Activated CD8-positive, alpha-beta T cell treated with anti-CD3 and anti-CD28 coated beads for 36 hours (primary cell): ENCODE results near the gene MINDY3. TPM values are rescaled to one million over a fixed set of nuclear protein-coding genes. Genes with fewer than 3 reads are reported as not detected.

ENCODE experiments used
- ATAC-seq: fragments of 200-7000 bp; cut with Tn5 transposase; one replicate; pipeline ENCODE4 v1.10.0; 2021; ENCODE audit warnings: mild to moderate bottlenecking, moderate library complexity
- CTCF ChIA-PET: fragments of 350-600 bp; sonication (Branson Sonifier 250); formaldehyde crosslinking; loops from one replicate; lab custom pipeline; 2021; ENCODE audit warnings: antibody characterized with exemption; lab: Charles Lee
- POLR2A ChIA-PET: fragments of 350-600 bp; sonication (Branson Sonifier 250); formaldehyde crosslinking; loops from one replicate; lab custom pipeline; 2021; ENCODE audit warnings: antibody characterized with exemption; lab: Charles Lee
- DNase-seq: peaks from one replicate; pipeline ENCODE4 v3.0.0-alpha.2; 2020
- H3K27ac Mint-ChIP-seq: one replicate; pipeline ENCODE4 v1.8.0; 2021; ENCODE audit warnings: mild to moderate bottlenecking, mixed read lengths
- H3K27me3 Mint-ChIP-seq: one replicate; pipeline ENCODE4 v1.8.0; 2021; ENCODE audit warnings: mixed read lengths
- H3K36me3 Mint-ChIP-seq: one replicate; pipeline ENCODE4 v1.8.0; 2021; ENCODE audit warnings: low read depth, mixed read lengths
- H3K4me1 Mint-ChIP-seq: one replicate; pipeline ENCODE4 v1.8.0; 2021; ENCODE audit warnings: low read depth, mixed read lengths
- H3K4me3 Mint-ChIP-seq: one replicate; pipeline ENCODE4 v1.8.0; 2021; ENCODE audit warnings: mild to moderate bottlenecking, moderate library complexity, mixed read lengths
- H3K9me3 Mint-ChIP-seq: one replicate; pipeline ENCODE4 v1.8.0; 2021; ENCODE audit warnings: mixed read lengths
- intact Hi-C: fragments of 100-400 bp; cut with micrococcal nuclease; formaldehyde crosslinking; loops from one replicate; pipeline ENCODE4 v1.10.0; 2022
- total RNA-seq, 2 experiments: library from RNA; stranded (reverse); gene quantifications; one replicate each; pipeline ENCODE4 v1.2.3, GENCODE V29; 2021
- TF ChIP-seq, protein P1 (sequence below): fragments of 200-600 bp; IDR thresholded peaks from one replicate; pipeline ENCODE4 v1.8.0; 2022; ENCODE audit warnings: antibody characterized with exemption, mild to moderate bottlenecking

Gene MINDY3
- total RNA-seq, 2 experiments from 2014 or later, result 12.0 to 14.6 TPM

DNA sequence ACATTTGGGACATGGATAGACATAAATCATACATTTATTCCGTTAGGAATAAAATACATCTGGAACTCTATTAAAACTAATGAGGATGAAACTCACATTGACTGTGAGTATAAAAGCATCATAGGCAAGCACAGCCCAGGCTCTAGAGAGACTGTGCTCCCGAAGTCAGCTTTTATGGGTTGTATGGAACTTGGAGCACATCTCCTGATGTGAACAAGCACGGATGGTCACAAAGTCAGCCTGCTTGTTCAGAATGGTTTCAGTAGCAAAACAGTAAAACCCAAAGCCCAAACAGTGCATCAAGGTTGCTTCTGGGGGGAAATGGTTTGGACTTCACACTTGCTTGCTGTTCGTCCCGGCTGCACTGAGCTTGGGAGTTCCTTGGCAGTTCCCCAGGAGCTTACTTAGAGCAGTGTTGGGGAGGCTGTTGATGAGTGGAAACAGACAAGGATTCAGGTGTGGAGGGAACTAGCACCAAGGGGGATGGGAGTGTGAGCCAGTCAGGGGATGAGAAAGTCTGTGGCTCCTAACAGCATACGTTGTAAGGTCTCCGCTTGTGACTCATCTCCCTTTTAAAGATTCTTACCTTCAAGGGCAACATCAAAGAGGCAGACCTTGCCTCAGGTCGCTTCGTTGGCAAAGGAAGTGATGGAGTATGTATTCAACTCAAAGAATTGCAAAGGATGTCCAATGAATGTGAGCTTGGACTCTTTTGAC, 120.9 kb downstream of the MINDY3 start:
- Mint-ChIP-seq H3K36me3 (no peaks in the 10 kb centered on the region), H3K27me3 (peaks cover 15% of the 10 kb centered on the region), H3K9me3 (no peaks in the 10 kb centered on the region), H3K27ac (no peak overlapping the region), H3K4me1 (no peaks in the 10 kb centered on the region), H3K4me3 (no peak overlapping the region)
- no peak for DNase-seq
- CTCF ChIA-PET, result interaction anchor here (1.5 kb wide), 1 partner anchor 304 kb away, joined by 3 read pairs; no protein-coding TSS in a partner anchor
- TF ChIP-seq, protein P1, sequence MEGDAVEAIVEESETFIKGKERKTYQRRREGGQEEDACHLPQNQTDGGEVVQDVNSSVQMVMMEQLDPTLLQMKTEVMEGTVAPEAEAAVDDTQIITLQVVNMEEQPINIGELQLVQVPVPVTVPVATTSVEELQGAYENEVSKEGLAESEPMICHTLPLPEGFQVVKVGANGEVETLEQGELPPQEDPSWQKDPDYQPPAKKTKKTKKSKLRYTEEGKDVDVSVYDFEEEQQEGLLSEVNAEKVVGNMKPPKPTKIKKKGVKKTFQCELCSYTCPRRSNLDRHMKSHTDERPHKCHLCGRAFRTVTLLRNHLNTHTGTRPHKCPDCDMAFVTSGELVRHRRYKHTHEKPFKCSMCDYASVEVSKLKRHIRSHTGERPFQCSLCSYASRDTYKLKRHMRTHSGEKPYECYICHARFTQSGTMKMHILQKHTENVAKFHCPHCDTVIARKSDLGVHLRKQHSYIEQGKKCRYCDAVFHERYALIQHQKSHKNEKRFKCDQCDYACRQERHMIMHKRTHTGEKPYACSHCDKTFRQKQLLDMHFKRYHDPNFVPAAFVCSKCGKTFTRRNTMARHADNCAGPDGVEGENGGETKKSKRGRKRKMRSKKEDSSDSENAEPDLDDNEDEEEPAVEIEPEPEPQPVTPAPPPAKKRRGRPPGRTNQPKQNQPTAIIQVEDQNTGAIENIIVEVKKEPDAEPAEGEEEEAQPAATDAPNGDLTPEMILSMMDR, result no peak
- POLR2A ChIA-PET, result no interaction called here
- intact Hi-C loops, result no loop called here
- ATAC-seq, result no peak

DNA sequence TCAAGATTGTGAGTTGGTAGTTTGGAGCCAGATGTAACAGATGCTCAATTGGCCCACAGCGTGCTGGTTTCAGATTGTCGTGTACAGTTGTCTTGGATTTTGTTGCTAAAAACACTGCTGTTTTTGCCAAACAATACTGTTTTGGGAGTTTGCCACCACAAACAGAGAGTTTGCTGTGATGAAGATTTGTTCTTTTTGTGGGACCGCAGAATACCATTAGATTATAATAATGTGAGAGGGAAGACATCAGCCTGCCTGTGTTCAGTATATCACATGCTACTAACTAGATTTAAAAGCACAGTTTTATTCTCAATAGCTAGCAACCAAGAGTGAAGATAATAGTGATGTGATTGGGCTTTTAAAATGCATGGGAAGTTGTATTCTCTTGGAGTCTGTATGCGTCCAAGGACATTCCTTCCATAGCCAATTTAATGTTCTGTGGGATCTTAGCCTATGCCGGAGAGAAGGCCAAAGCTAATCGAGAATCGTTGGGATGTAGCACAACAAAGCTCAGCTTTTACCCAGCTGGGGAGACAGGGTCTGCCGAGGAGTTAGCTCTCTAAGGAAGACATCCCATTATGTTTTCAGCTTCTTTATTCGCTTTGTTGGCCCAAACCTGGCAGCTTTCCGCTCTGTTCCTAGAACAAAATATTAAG, 121.9 kb downstream of the MINDY3 start:
- POLR2A ChIA-PET, result no interaction called here
- no peaks in the 10 kb centered on the region for H3K36me3 Mint-ChIP-seq
- intact Hi-C loops, result no loop called here
- H3K27me3 Mint-ChIP-seq, result peaks cover 16% of the 10 kb centered on the region
- H3K27ac Mint-ChIP-seq, result no peak overlapping the region
- no peak overlapping the region for H3K4me3 Mint-ChIP-seq
- H3K9me3 Mint-ChIP-seq, result peaks cover 5% of the 10 kb centered on the region
- CTCF ChIA-PET, result no interaction called here
- ATAC-seq (no peak), DNase-seq (no peak)
- H3K4me1 Mint-ChIP-seq, result no peaks in the 10 kb centered on the region
- TF ChIP-seq, protein P1, result no peak

DNA sequence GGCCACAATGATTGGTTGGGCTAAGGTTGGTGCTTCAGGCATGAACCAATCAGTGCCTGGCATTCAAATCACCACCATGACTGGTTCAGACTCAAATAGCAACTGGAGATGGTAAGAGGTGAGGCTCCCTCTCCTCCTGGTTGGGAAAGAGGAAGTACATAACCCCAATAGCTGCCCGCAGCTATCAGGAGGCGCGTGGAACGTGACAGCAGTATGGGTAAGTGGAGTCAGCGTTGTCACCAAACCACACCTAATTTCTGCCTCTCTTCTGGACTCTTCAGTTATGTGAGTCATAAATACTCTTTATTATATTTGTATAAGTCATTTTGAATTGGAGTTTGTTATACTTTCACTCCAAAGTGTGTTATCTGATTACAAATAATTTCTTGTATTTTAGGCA, 122.7 kb downstream of the MINDY3 start:
- H3K9me3 Mint-ChIP-seq, result peaks cover 5% of the 10 kb centered on the region
- ATAC-seq (no peak), DNase-seq (no peak)
- no peak overlapping the region for H3K27ac Mint-ChIP-seq
- peaks cover 16% of the 10 kb centered on the region for H3K27me3 Mint-ChIP-seq
- H3K4me1 Mint-ChIP-seq, result no peaks in the 10 kb centered on the region
- H3K4me3 Mint-ChIP-seq, result no peak overlapping the region
- TF ChIP-seq, protein P1, result no peak
- intact Hi-C loops, result no loop called here
- POLR2A ChIA-PET, result no interaction called here
- CTCF ChIA-PET, result no interaction called here
- no peaks in the 10 kb centered on the region for H3K36me3 Mint-ChIP-seq

DNA sequence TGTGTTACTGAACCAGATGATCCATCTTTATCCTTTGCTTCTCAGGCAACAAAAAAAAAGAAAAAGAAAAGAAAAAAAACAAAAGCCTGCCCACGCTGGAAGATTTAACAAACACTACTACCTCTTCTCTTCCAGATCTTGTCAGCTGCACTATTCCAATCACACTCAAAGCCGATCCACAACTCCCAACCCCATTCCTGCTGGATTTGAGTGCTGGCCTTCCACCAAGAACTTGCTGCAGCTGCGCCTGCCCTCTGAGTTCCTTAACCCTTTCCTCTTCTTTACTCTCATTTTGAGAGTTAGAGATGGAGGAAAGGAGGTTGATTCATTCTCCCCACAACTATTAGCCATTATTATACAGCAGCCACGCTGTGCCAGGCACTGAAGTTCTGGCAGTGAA, 124.5 kb downstream of the MINDY3 start:
- no peak for ATAC-seq
- Mint-ChIP-seq H3K27ac (no peak overlapping the region), H3K4me1 (no peaks in the 10 kb centered on the region), H3K27me3 (peaks cover 12% of the 10 kb centered on the region), H3K36me3 (no peaks in the 10 kb centered on the region), H3K9me3 (peaks cover 6% of the 10 kb centered on the region), H3K4me3 (no peak overlapping the region)
- TF ChIP-seq, protein P1, result no peak
- no peak for DNase-seq
- intact Hi-C loops, result no loop called here
- ChIA-PET POLR2A (no interaction called here), CTCF (no interaction called here)

DNA sequence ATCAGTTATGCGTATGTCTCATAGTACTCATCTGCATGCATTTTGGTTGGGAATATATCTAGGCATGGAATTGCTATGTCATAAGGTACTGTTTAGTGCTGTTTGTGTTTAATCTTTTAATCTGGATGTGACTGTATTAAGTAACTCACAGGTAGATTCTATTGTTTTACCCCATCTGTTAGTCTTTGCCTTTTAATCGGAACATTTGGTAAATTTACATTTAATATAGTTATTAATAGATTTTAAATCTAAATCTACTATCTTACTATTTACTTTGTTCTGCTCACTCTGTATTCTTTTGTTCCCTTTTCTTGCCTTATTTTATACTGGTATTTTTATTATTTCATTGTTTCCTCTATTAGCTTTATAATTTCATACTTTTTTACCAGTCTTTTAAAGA, 130.0 kb downstream of the MINDY3 start:
- Mint-ChIP-seq H3K27me3 (peaks cover 4% of the 10 kb centered on the region), H3K9me3 (peaks cover 9% of the 10 kb centered on the region), H3K27ac (no peak overlapping the region), H3K36me3 (no peaks in the 10 kb centered on the region), H3K4me1 (no peaks in the 10 kb centered on the region), H3K4me3 (no peak overlapping the region)
- no peak for DNase-seq
- no peak for ATAC-seq
- intact Hi-C loops, result no loop called here
- TF ChIP-seq, protein P1, result no peak
- POLR2A ChIA-PET, result interaction anchor here (0.6 kb wide), 1 partner anchor 393 kb away, joined by 4 read pairs; no protein-coding TSS in a partner anchor
- CTCF ChIA-PET, result interaction anchor here (1.1 kb wide), 1 partner anchor 145 kb away, joined by 3 read pairs; no protein-coding TSS in a partner anchor
